ENCODE data around the gene HOXA6. TPM values are rescaled to one million over a fixed set of nuclear protein-coding genes. Genes with fewer than 3 reads are reported as not detected.

HOXA6 gene
- total and polyA plus RNA-seq, 2 donors (not counting 3 experiments of a cell fraction or from before 2014, with no cell fraction given), result 10.0 to 20.7 TPM

GRCh38 chr7:27146491-27147198 is 929 bp downstream of the HOXA6 start:
- no peak overlapping the region for H2AFZ ChIP-seq (ENCODE audit: low read depth, low read length)
- H3K9me1 ChIP-seq (replicated peaks; ENCODE audit: control insufficient read depth, extremely low read depth, insufficient read depth, low read length), result no peaks in the 10 kb centered on the region
- peak overlapping the region in 2 of 3 experiments; percentile 33 to 54 for H3K4me3 ChIP-seq (replicated peaks in 1 of 3; ENCODE audit: insufficient read depth in 1 of 3, low read depth in 1 of 3, low read length in 3 of 3)
- H3K9ac ChIP-seq (replicated peaks; ENCODE audit: extremely low read depth, insufficient read depth, low read length), result peak overlapping the region; percentile 51
- dilution Hi-C loops (cut with MboI; ENCODE audit: extremely low pct_ligation_motif_present, low sequenced_read_pairs) (no loop called here), intact Hi-C loops (cut with micrococcal nuclease) (no loop called here)
- H3K27me3 ChIP-seq (ENCODE audit: control insufficient read depth in 2 of 2, insufficient read depth in 2 of 2, low read length in 2 of 2), result no peaks in the 10 kb centered on the region
- FAIRE-seq, result peak; percentile 35
- H3K4me2 ChIP-seq (ENCODE audit: insufficient read depth, low read length), result peak overlapping the region; percentile 76
- CTCF ChIA-PET, result interaction anchor here (0.7 to 7.0 kb wide), 7 partner anchors 11 to 776 kb away, joined by 3 to 68 read pairs (median 23); partner anchors contain the start of gene HOXA7
- peaks cover 61% of the 10 kb centered on the region for H3K4me1 ChIP-seq (ENCODE audit: control insufficient read depth, extremely low read depth, insufficient read depth, low read length)
- no TSS peak for BruUV-seq (replicated peaks)
- H3K27ac ChIP-seq (ENCODE audit: insufficient read depth, low read depth, low read length), result peak overlapping the region; percentile 64
- TF ChIP-seq FOS (IDR thresholded peaks at IDR 0.05; ENCODE audit: borderline replicate concordance, insufficient read depth, low read length), result no peak
- TF ChIP-seq, protein P1, sequence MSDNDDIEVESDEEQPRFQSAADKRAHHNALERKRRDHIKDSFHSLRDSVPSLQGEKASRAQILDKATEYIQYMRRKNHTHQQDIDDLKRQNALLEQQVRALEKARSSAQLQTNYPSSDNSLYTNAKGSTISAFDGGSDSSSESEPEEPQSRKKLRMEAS (IDR thresholded peaks at IDR 0.05; ENCODE audit: insufficient read depth, insufficient read length), result no peak
- TF ChIP-seq, protein P2, sequence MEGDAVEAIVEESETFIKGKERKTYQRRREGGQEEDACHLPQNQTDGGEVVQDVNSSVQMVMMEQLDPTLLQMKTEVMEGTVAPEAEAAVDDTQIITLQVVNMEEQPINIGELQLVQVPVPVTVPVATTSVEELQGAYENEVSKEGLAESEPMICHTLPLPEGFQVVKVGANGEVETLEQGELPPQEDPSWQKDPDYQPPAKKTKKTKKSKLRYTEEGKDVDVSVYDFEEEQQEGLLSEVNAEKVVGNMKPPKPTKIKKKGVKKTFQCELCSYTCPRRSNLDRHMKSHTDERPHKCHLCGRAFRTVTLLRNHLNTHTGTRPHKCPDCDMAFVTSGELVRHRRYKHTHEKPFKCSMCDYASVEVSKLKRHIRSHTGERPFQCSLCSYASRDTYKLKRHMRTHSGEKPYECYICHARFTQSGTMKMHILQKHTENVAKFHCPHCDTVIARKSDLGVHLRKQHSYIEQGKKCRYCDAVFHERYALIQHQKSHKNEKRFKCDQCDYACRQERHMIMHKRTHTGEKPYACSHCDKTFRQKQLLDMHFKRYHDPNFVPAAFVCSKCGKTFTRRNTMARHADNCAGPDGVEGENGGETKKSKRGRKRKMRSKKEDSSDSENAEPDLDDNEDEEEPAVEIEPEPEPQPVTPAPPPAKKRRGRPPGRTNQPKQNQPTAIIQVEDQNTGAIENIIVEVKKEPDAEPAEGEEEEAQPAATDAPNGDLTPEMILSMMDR (IDR thresholded peaks at IDR 0.05; ENCODE audit: extremely low read depth in 1 of 2, insufficient read depth in 1 of 2, low read depth in 1 of 2, low read length in 2 of 2), result no peak
- no peak for TF ChIP-seq MYC (IDR thresholded peaks at IDR 0.05; ENCODE audit: low read depth, low read length)
- no peak for TF ChIP-seq GATA2 (IDR thresholded peaks at IDR 0.05; ENCODE audit: insufficient read depth, insufficient read length, low read depth, low read length)
- no peak for TF ChIP-seq JUN (IDR thresholded peaks at IDR 0.05; ENCODE audit: borderline replicate concordance, insufficient read depth, insufficient read length, low read depth)
- TF ChIP-seq POLR2AphosphoS5 (IDR thresholded peaks at IDR 0.05; ENCODE audit: insufficient read depth, low read depth, low read length), result no peak
- no peak for TF ChIP-seq POLR2A (IDR thresholded peaks at IDR 0.05; ENCODE audit: low read depth, low read length)
- no peak for TF ChIP-seq EZH2 (IDR thresholded peaks at IDR 0.05; ENCODE audit: borderline replicate concordance, low read depth, low read length, severe bottlenecking)
- no peak for DNase-seq (ENCODE audit: low read depth, low spot score)
- peaks cover 97% of the 10 kb centered on the region for H3K79me2 ChIP-seq (ENCODE audit: control insufficient read depth, insufficient read depth, low read length)
- POLR2A ChIA-PET, result interaction anchor here (1.6 kb wide), 1 partner anchor 14 kb away, joined by 4 read pairs; no protein-coding TSS in a partner anchor
- H3K9me3 ChIP-seq (replicated peaks; ENCODE audit: control insufficient read depth, insufficient read depth, low read length), result no peaks in the 10 kb centered on the region
- H4K20me1 ChIP-seq (replicated peaks; ENCODE audit: control insufficient read depth, extremely low read depth, insufficient read depth, low read length), result no peaks in the 10 kb centered on the region
- peaks cover 0 to 16% of the 10 kb centered on the region in 2 experiments for H3K36me3 ChIP-seq (ENCODE audit: control insufficient read depth in 2 of 2, extremely low read depth in 1 of 2, insufficient read depth in 2 of 2, low read length in 2 of 2)

Data from endothelial cell of umbilical vein (primary cell).